ENCODE results near the gene PAGR1.

DNA sequence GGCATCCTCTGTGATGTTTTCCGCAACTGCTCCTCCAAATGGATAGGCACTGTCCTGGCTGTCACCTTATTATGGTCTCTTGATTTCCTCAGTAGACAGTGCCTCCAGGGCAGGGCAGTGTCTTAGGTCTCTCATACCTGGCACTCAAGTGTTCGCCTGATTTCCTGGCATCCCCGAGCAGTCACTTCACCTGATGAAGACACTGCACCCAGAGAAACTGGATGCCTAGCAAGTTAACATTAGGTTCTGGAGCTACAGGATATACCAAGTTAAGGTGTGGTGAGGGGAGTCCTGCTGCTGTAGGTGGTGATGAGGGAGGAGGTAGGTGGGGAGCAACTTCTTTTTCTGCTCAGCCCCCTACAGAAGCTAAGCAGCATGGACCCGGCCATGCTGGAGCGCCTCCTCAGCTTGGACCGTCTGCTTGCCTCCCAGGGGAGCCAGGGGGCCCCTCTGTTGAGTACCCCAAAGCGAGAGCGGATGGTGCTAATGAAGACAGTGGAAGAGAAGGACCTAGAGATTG is 13.5 kb upstream of the PAGR1 start:
- no peak for TF ChIP-seq POLR2A (IDR thresholded peaks at IDR 0.05; ENCODE audit: low read length)
- TF ChIP-seq GATA1 (IDR thresholded peaks at IDR 0.05; ENCODE audit: low read depth, low read length): no peak

Measured in erythroblast (primary cell).